ENCODE measurements around the gene UGT3A1. TPM values are rescaled to one million over a fixed set of nuclear protein-coding genes. Genes with fewer than 3 reads are reported as not detected.
A peak's percentile ranks its signal among the peaks of the same experiment; 100 is the strongest.

UGT3A1 gene
- total RNA-seq, 1 donor from 2014 or later = 12.5 TPM

DNA sequence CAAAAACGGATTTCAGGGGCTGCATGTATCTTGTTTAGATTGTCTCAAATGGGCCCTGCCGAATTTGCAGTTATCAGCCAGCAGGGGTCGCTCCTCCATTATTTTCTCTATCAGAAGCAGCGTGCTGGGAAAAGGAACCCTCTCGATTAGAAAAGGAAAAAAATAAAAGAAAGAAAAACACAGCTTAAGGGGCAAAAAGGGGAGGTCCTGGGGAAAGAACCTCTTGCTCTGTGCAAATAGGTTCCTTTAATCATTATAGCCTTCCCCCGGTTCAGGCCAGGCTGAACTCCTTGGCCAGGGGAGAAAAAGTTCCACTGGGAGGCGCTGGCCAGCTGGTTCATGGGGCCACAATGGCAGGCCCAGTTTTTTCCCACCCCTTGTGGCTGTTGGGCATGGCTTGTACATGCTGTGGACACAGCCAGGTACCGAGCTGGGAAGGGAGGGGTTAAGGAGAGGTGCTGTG is 27.8 kb downstream of the UGT3A1 start:
- peak overlapping the region in 1 of 3 donors; percentile 47 for H3K9ac ChIP-seq (ENCODE audit: low read depth in 1 of 3, low read length in 3 of 3)
- H3K9me3 ChIP-seq (ENCODE audit: control insufficient read depth in 3 of 3, low read length in 3 of 3) = no peaks in the 10 kb centered on the region
- no peaks in the 10 kb centered on the region for H3K4me1 ChIP-seq (ENCODE audit: control insufficient read depth in 3 of 3, insufficient read depth in 3 of 3, low read length in 3 of 3)
- H3K4me3 ChIP-seq (ENCODE audit: low read length in 3 of 3) = peak overlapping the region in 1 of 3 donors; percentile 24
- H3K27ac ChIP-seq (ENCODE audit: low read depth, low read length) = no peak overlapping the region
- H3K36me3 ChIP-seq (ENCODE audit: control insufficient read depth in 3 of 3, insufficient read depth in 3 of 3, low read length in 3 of 3) = no peaks in the 10 kb centered on the region
- no peaks in the 10 kb centered on the region for H3K27me3 ChIP-seq (ENCODE audit: control insufficient read depth in 3 of 3, insufficient read depth in 3 of 3, low read length in 3 of 3)

DNA sequence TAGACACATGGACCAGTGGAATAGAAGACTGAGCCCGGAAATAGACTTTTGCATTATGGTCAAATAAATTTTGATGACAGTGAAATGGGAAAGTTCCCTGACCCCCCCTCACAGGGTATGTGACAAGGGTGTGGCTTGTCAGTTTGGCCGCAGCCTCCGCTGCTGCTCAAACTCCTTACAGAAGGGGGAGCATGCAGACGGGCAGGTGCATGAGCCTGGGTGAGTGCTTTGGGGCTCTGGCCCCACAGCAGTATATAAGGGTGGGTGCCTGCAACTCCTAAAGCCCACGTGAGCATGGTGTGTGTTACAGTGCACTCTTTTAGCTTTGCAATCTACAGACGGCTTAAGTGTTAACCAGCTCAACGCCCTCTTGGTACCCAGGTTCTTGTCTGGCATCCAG is 30.9 kb downstream of the UGT3A1 start:
- H3K27ac ChIP-seq (ENCODE audit: low read depth, low read length) = no peak overlapping the region

DNA sequence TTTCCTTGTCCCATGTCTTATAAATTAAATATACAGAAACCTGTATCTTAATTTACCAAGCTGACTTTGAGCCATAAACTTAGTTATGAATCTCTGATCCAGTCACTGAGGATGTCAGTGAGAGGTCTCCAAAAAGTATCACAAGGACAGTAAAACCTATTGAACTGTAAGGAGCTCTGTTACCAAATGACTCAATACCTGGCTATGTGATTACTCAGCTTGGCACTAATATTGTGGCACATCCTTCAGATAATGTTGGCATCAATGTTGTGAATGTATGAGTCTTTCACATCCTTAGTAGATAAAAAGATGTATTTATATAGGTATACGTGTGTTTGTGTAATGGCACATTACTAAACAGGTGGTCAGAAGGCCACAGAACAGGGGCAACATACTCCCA is 34.8 kb downstream of the UGT3A1 start:
- H3K9me3 ChIP-seq (ENCODE audit: control insufficient read depth in 3 of 3, low read length in 3 of 3) = no peaks in the 10 kb centered on the region
- H3K9ac ChIP-seq (ENCODE audit: low read depth in 1 of 3, low read length in 3 of 3) = no peak overlapping the region
- H3K27ac ChIP-seq (ENCODE audit: low read depth, low read length) = no peak overlapping the region
- peaks cover 1 to 18% (median 5%) of the 10 kb centered on the region in 3 donors for H3K36me3 ChIP-seq (ENCODE audit: control insufficient read depth in 3 of 3, insufficient read depth in 3 of 3, low read length in 3 of 3)
- H3K4me1 ChIP-seq (ENCODE audit: control insufficient read depth in 3 of 3, insufficient read depth in 3 of 3, low read length in 3 of 3) = no peaks in the 10 kb centered on the region
- H3K4me3 ChIP-seq (ENCODE audit: low read length in 3 of 3) = no peak overlapping the region
- peaks cover 0 to 2% (median 0%) of the 10 kb centered on the region in 3 donors for H3K27me3 ChIP-seq (ENCODE audit: control insufficient read depth in 3 of 3, insufficient read depth in 3 of 3, low read length in 3 of 3)

More for the DNA sequence above, 30.9 kb downstream of the UGT3A1 start:
- Histone ChIP-seq H3K9me3 (ENCODE audit: control insufficient read depth in 3 of 3, low read length in 3 of 3) (no peaks in the 10 kb centered on the region), H3K4me3 (ENCODE audit: low read length in 3 of 3) (no peak overlapping the region), H3K9ac (ENCODE audit: low read depth in 1 of 3, low read length in 3 of 3) (no peak overlapping the region), H3K27me3 (ENCODE audit: control insufficient read depth in 3 of 3, insufficient read depth in 3 of 3, low read length in 3 of 3) (no peaks in the 10 kb centered on the region), H3K36me3 (ENCODE audit: control insufficient read depth in 3 of 3, insufficient read depth in 3 of 3, low read length in 3 of 3) (peaks cover 0 to 11% (median 2%) of the 10 kb centered on the region in 3 donors), H3K4me1 (ENCODE audit: control insufficient read depth in 3 of 3, insufficient read depth in 3 of 3, low read length in 3 of 3) (no peaks in the 10 kb centered on the region)

GRCh38 chr5:35954175-35954574 is 37.0 kb downstream of the UGT3A1 start:
- Histone ChIP-seq H3K4me1 (ENCODE audit: control insufficient read depth in 3 of 3, insufficient read depth in 3 of 3, low read length in 3 of 3) (no peaks in the 10 kb centered on the region), H3K9ac (ENCODE audit: low read depth in 1 of 3, low read length in 3 of 3) (no peak overlapping the region), H3K27ac (ENCODE audit: low read depth, low read length) (no peak overlapping the region), H3K4me3 (ENCODE audit: low read length in 3 of 3) (no peak overlapping the region), H3K9me3 (ENCODE audit: control insufficient read depth in 3 of 3, low read length in 3 of 3) (no peaks in the 10 kb centered on the region), H3K36me3 (ENCODE audit: control insufficient read depth in 3 of 3, insufficient read depth in 3 of 3, low read length in 3 of 3) (peaks cover 1 to 18% (median 5%) of the 10 kb centered on the region in 3 donors), H3K27me3 (ENCODE audit: control insufficient read depth in 3 of 3, insufficient read depth in 3 of 3, low read length in 3 of 3) (peaks cover 0 to 2% (median 0%) of the 10 kb centered on the region in 3 donors)

DNA sequence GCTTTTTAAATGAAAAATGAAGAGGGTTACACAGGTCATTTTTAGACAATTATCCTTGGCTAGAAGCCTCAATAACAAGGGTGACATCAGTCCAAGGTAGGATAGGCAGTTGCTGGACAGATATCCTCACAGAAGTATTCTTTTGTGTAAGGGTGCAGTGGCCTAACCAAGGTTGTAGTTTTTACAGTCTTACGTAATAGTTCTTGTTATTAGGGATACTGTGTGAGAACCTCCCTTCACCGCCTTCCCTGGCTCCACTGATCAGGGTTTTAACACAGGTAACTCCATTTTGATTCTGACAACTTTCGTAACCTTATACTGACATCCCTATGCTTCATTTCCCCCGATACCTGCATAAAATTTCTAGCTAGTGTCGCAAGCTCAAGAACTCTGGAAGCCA is 44.1 kb downstream of the UGT3A1 start:
- no peaks in the 10 kb centered on the region for H3K27me3 ChIP-seq (ENCODE audit: control insufficient read depth in 3 of 3, insufficient read depth in 3 of 3, low read length in 3 of 3)
- no peaks in the 10 kb centered on the region for H3K9me3 ChIP-seq (ENCODE audit: control insufficient read depth in 3 of 3, low read length in 3 of 3)
- no peaks in the 10 kb centered on the region for H3K36me3 ChIP-seq (ENCODE audit: control insufficient read depth in 3 of 3, insufficient read depth in 3 of 3, low read length in 3 of 3)
- no peak overlapping the region for H3K27ac ChIP-seq (ENCODE audit: low read depth, low read length)
- H3K4me3 ChIP-seq (ENCODE audit: low read length in 3 of 3) = no peak overlapping the region
- no peak overlapping the region for H3K9ac ChIP-seq (ENCODE audit: low read depth in 1 of 3, low read length in 3 of 3)
- no peaks in the 10 kb centered on the region for H3K4me1 ChIP-seq (ENCODE audit: control insufficient read depth in 3 of 3, insufficient read depth in 3 of 3, low read length in 3 of 3)

GRCh38 chr5:35939639-35940038 is 51.6 kb downstream of the UGT3A1 start:
- no peaks in the 10 kb centered on the region for H3K27me3 ChIP-seq (ENCODE audit: control insufficient read depth in 3 of 3, insufficient read depth in 3 of 3, low read length in 3 of 3)
- H3K4me1 ChIP-seq (ENCODE audit: control insufficient read depth in 3 of 3, insufficient read depth in 3 of 3, low read length in 3 of 3) = no peaks in the 10 kb centered on the region
- H3K9ac ChIP-seq (ENCODE audit: low read depth in 1 of 3, low read length in 3 of 3) = no peak overlapping the region
- no peak overlapping the region for H3K4me3 ChIP-seq (ENCODE audit: low read length in 3 of 3)
- no peak overlapping the region for H3K27ac ChIP-seq (ENCODE audit: low read depth, low read length)
- no peaks in the 10 kb centered on the region for H3K36me3 ChIP-seq (ENCODE audit: control insufficient read depth in 3 of 3, insufficient read depth in 3 of 3, low read length in 3 of 3)
- no peaks in the 10 kb centered on the region for H3K9me3 ChIP-seq (ENCODE audit: control insufficient read depth in 3 of 3, low read length in 3 of 3)

GRCh38 chr5:35938568-35939227 is 52.5 kb downstream of the UGT3A1 start, which contains the start of gene CAPSL:
CAPSL (minus strand) TSS chr5:35938622; CDS start chr5:35921120, 17,502 bp downstream.
- Histone ChIP-seq H3K27ac (ENCODE audit: low read depth, low read length) (no peak within 1 kb of the TSS), H3K4me3 (ENCODE audit: low read length in 3 of 3) (no peak within 1 kb of the TSS), H3K4me1 (ENCODE audit: control insufficient read depth in 3 of 3, insufficient read depth in 3 of 3, low read length in 3 of 3) (no peaks in the 10 kb centered on the region), H3K36me3 (ENCODE audit: control insufficient read depth in 3 of 3, insufficient read depth in 3 of 3, low read length in 3 of 3) (no peaks in the 10 kb centered on the region), H3K9me3 (ENCODE audit: control insufficient read depth in 3 of 3, low read length in 3 of 3) (no peaks in the 10 kb centered on the region), H3K9ac (ENCODE audit: low read depth in 1 of 3, low read length in 3 of 3) (no peak within 1 kb of the TSS), H3K27me3 (ENCODE audit: control insufficient read depth in 3 of 3, insufficient read depth in 3 of 3, low read length in 3 of 3) (no peaks in the 10 kb centered on the region)

GRCh38 chr5:35926389-35927051 is 64.7 kb downstream of the UGT3A1 start:
- Histone ChIP-seq H3K9me3 (ENCODE audit: control insufficient read depth in 3 of 3, low read length in 3 of 3) (no peaks in the 10 kb centered on the region), H3K36me3 (ENCODE audit: control insufficient read depth in 3 of 3, insufficient read depth in 3 of 3, low read length in 3 of 3) (no peaks in the 10 kb centered on the region), H3K27me3 (ENCODE audit: control insufficient read depth in 3 of 3, insufficient read depth in 3 of 3, low read length in 3 of 3) (peaks cover 24 to 36% (median 26%) of the 10 kb centered on the region in 3 donors), H3K9ac (ENCODE audit: low read depth in 1 of 3, low read length in 3 of 3) (no peak overlapping the region), H3K27ac (ENCODE audit: low read depth, low read length) (no peak overlapping the region), H3K4me1 (ENCODE audit: control insufficient read depth in 3 of 3, insufficient read depth in 3 of 3, low read length in 3 of 3) (peaks cover 2 to 5% (median 2%) of the 10 kb centered on the region in 3 donors), H3K4me3 (ENCODE audit: low read length in 3 of 3) (no peak overlapping the region)

DNA sequence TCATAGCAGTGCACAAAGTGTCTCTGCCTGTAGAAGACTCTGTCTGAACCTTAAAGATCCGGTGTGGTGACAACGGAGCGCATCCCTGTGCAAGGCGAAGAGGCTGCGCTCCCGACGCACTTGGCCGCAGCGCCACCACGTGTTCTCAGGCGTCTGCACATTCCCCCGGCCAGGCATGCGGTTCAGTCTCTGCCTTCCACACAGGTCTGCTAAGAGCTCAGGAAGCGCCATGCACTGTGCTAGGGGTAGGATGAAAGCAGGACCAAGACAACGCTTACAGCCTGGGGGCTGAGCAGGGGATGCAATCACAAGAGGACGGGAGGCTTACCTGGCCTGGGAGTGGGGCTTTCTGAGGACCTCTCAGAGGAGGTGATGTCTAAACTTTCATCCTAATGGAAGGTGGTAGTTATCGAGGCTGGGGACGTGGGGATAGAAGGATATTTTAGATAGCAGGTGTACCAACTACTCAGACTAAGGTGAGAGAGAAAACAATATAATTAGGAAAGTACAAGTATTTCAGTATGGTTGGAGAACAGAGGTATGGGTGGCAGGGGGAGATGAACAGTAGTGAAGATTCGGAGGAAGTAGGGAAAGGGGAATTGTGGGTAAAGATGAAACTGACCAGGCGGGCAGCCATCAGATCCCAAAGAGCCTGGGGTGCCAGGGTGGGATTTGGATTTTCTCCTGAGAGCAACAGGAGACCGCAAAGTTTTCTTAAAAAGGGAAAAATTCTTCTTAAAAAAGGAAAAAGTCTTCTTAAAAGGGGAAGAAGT is 66.1 kb downstream of the UGT3A1 start:
- H3K9me3 ChIP-seq (ENCODE audit: control insufficient read depth in 3 of 3, low read length in 3 of 3) = no peaks in the 10 kb centered on the region
- H3K27ac ChIP-seq (ENCODE audit: low read depth, low read length) = no peak overlapping the region
- peaks cover 26 to 36% (median 27%) of the 10 kb centered on the region in 3 donors for H3K27me3 ChIP-seq (ENCODE audit: control insufficient read depth in 3 of 3, insufficient read depth in 3 of 3, low read length in 3 of 3)
- H3K36me3 ChIP-seq (ENCODE audit: control insufficient read depth in 3 of 3, insufficient read depth in 3 of 3, low read length in 3 of 3) = no peaks in the 10 kb centered on the region
- H3K4me3 ChIP-seq (ENCODE audit: low read length in 3 of 3) = no peak overlapping the region
- H3K9ac ChIP-seq (ENCODE audit: low read depth in 1 of 3, low read length in 3 of 3) = no peak overlapping the region
- H3K4me1 ChIP-seq (ENCODE audit: control insufficient read depth in 3 of 3, insufficient read depth in 3 of 3, low read length in 3 of 3) = peaks cover 2 to 5% (median 2%) of the 10 kb centered on the region in 3 donors

All from skeletal muscle tissue (tissue), 4 donors.